A172 (cell line): ENCODE data around the gene JUNB. TPM values are rescaled to one million over a fixed set of nuclear protein-coding genes. Genes with fewer than 3 reads are reported as not detected.

Experiments used
- DNase-seq: peaks from one replicate; pipeline ENCODE4 v3.0.0-alpha.2; 2015; ENCODE audit warnings: low spot score
- total RNA-seq: library from RNA; depleted of rRNA; stranded (reverse); fragments of >200 nt; shearing (Covaris generic); gene quantifications from 2 replicates; pipeline ENCODE4 v1.2.3, GENCODE V29; 2014

The JUNB gene
- total RNA-seq, 1 experiment from 2014 or later, result 85.7 TPM

DNA sequence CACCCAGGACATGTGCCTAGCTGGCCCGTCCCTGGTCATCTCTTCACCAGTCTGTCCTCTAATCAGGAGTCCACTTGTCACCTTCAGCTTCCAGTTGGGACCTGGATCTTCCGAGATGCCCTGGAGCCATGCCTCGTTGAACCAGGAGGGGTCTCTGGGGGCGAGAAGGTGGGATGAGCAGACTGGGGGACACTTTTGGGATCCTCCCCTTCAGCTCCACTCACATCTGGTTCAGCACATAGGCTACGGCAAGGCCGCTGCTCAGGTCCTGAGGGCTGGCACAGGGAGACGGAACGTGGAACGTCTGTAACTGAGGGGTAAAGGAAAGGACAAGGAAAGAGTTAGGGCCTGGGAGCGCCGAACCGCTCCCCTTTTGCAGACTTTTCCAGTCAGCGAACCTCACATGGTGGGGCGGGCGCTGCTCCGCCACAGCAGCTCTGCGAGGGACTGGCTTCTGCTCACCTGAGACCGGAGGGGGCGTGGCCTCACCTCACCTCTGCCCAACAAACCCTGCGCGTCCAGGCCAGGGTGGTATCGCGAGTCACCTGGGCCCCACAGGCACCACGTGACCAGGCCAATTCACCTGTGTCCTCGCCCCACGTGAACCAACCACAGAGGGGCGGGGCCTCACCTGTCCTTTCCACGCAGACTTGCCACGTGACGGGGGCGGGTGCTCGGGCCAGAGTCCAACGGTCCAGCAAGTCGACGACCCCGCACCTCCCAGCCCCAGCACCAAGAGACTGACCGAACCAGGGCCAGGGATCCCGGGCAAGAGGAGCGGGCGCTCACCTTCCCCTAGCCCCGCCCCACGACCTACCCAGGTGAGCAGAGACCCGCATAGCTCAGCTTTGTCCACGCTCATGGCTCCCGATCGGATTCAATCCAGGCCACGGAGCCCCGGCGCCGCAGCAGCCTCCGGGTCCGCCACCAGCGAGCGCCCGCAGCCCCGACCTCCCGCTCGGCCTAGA, 16.4 kb upstream of the JUNB start, which contains the start of gene HOOK2:
TSS of gene HOOK2 (minus strand) at position 965 of the 968 bp plus-strand sequence. CDS start at position 862, 103 bp downstream.
- DNase-seq, result no peak

DNA sequence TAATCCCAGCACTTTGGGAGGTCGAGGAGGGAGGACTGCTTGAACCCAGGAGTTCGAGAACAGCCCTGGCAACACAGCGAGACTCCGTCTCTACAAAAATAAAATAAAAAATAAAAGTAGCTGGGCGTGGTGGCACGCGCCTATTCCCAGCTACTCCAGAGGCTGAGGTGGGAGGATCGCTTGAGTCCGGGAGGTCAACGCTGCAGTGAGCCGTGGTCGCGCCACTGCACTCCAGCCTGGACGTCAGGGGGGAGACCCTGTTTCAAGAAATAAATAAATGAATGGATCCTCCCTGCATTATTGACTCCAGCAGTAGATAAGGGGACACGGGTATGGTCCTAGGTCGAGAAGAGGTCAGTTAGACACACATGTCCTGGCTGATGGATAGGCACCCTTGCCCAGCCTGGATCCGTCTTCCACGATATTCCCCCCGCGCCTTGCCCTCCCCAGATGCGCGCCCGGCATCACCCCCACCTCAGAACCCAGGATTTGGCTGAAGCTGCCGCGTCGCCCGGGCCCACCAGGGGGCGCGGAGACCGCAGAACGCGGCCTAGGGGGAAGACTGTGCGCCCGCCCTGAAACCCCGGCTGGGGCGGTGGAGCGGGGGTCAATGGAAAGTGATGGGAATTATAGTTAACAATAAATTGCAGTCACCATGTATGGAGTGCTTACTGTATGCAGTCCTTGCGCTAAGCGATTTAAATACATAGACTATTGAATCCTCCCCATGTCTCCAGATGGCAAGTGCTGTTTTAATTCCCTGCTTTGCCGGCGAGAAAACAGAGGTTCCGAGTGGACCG, 13.9 kb upstream of the JUNB start:
- peak; percentile 53 for DNase-seq

DNA sequence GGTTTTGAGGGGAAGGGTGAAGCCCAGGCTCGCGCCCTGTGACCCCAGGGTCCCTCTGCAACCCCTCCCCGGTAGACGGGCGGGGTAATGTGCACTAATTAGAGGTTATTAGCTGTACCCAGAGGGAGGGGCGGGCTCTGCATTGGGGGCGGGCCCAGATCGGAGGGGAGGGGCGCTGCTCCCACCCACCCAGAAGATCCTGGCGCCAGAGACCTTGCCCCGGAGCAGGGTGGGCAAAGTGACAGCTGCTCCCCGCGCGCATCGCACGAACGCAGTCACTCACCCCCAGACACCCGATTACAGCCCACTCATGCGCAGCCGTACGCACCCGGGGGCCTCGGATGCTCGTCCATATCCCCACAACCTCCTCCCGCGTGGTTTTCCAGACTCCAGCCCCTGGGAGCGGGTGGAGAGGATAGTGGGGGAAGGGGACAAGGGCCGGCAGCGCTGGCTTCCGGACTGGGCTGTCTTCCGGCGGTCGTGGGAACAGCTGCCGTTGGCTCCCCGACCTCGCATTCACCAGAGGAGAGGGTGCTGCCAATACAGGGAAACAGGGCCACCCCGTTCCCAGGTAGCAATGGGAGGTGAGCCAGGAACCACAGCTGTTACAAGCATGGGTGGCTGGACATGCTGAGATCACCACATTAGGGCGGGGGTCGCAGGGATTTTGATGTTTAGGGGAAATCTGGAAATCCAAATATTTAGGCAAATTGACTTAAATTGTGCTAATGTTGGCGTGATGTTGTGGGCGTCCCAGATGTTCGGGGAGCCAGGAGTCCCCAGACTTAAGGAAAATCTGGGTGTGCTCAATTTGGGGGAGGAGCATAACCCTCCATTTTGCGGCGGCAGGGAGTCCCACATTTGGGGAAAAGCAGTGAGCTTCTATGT, 13.0 kb upstream of the JUNB start:
- peak; percentile 77 for DNase-seq

DNA sequence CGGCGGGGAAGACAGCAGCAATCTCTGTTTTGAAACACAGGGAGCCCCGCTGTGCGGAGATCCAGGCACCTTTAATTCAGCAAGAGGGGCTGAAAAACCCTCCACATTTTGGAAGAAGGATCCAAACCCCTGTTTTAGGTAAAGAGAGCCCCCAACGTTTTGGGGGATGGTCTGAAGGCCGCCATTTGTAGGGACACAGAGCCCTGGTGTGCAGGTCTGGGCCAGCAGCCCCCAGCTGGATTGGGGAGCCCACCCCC, 12.5 kb upstream of the JUNB start:
- DNase-seq, result no peak

DNA sequence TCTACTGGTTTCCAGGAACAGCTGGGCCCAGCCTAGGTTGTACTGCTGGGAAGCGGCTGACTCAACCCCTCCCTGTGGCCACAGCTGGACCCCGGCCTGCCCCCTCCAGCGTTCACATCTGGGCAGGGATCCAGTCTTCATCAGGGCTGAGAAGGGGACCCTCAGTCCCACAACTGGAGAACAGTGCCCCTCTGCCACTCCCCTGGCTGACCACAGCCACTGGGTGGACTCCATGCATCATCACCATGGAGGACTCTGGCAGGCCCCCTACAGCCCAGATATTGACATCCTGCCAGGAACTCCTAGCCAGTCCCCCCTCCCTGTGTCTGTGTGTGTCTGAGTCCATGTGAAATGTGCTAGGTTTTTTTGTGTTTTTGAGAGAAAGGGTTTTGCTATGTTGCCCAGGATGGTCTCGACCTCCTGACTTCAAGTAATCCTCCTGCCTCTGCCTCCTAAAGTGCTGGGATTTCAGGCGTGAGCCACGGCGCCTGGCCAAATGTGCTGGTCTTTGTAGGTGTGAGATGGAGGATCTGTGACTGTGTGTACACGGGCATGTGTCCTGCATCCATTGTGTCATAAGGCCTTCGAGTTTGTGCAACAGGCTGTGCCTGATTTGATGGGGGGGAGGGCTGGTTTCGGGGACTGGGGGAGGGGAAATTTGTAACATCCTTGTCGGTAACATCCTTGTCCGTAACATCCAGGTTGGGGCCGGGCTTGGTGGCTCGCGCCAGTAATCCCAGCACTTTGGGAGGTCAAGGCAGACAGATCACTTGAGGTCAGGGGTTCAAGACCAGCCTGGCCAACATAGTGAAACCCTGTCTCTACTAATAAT, 11.9 kb upstream of the JUNB start:
- peak; percentile 65 for DNase-seq

DNA sequence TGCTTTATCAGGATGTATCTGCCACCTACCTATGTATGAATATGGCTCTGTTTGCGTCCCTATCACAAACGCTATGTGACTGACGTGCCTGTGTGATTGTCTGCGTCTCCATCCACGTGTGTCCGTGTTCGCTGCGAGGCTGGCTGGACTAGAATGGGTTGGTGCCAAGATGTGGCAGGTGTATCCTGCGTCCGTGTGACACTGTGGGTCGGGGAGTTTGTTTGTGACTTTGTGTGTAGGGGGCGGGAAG, 9.2 kb upstream of the JUNB start:
- no peak for DNase-seq

DNA sequence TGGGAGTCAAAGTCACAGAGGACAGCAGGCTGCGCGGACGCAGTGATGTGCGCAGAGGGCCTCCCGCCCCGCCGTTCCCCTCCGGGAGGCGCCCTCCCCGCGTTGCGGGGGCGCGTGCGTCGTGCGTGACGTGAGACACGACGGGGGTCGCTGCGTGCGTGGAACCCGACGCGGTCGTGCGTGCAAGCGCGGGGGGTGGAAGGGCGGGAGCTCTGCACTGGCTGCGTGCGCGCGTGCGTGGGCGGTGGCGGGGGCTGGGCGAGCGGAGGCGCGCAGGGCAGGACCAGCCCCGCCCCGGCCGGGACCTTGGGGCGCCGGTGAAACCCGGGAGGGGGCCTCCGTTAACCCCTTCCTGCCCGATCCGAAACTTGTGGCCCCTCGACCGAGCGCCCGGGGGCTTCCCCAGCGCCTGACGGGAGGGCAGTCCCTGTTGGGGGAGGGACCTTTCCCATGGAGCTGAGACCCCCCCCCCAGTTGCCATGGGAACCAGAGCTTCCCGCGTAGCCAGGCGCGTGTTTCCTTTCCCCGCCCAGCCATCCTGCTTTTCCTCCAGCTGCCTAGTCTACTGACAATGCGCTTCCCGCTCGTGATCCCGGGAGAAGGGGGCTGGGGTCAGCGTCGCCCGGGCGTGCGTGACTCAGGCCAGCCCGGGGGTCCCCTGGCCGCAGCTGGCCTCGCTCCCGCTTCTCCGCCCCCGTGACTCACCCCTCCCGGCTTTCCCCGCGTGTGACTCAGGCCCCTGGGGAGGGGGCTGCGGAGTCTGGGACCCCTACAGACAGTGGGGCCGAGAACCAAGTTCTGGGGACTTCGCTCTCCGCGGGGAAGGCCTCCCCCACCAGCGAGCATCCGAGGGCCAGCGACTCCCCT, 8.6 kb upstream of the JUNB start:
- peak; percentile 88 for DNase-seq

DNA sequence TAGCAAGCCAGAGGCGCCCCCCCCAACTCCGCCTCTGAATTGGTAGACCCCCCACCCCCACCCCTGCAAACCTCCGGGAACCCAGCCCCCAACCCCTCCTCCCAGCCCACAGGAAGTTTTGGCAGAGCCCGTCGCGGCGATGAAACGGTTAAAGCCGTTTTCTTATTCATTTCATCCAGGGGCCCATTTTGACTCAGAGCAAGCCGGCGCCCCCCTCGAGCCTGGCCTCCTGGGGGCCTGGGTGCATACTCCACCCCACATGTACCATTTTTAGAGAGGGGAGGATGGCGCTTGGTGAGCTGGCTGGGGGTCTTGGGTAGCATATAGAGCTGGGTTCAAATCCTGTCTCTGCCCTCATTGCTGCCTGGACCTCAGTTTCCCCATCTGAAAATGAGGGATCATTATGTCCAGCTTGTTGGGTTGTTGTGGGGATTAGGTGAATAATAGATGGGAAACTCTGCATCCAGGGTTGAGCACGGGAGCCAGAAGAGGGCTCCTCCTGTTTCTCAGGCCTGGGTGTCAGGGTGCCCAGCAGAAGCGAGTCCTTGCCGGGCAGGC, 7.9 kb upstream of the JUNB start:
- DNase-seq, result peak; percentile 44

DNA sequence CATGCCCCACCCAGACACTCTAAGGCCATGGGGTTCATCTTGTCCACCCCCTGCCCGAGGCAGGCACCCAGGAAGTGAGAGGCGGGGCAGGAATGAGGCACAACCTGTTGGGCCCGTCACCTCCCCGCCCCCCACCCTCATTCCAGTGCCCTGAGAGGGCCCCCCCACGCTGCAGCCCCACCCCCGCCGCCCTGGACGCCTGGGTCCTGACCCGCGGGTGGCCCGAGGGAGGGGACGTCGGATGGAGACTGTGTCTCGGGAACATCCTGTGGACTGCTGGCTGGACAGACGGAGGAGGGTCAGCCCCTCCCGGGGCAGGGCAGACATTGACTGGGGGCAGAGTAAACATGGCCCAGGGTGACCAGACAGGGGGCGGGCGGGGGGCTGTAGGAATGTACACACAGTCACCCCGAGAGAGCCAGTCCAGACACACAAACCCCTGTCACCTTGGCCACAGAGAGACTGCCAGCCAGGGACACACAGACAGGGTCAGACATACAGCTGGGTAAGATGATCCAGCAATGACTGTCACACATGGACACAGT, 7.4 kb upstream of the JUNB start:
- DNase-seq, result peak; percentile 82

DNA sequence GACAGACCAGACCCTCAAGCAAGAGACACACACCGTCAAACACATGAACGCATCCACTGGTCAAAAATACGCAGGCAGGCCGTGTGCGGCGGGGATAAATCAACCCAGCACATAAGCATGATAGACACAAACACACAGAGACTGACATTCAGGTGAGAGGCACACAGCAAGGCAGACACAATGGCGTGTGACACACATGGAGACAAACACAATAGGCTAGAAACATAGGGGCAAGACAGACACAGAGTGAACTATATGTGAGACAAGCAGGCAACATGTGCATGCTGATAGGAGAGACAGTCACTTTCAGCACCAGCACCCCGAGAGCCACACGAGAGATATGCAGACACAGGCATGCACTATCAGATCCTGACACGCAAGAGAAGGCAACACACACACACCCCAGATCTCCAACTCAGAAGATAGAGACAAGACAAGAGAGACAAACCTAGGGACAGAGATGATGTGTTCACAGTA, 6.9 kb upstream of the JUNB start:
- peak; percentile 18 for DNase-seq

DNA sequence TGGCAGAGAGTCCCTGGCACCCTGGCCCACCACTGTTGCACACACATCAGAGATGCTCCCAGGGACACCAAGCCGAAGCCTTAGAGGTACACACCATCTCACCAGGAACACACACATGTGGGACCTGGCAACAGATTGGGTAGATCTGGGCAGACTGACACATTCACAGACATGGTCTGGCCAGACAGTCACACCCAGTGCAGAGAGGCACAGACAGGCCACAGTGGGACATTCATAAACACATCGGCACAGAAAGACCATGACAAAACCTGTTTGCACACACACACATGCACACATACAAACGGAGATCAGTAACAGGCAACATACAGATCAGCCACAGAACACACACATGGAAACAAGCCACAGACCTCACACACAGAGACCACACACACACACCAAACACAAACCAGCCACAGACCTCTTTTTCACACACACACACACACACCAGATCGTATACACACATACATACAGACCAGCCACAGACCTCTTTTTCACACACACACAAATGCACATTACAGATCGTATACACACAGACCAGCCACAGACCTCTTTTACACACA, 6.3 kb upstream of the JUNB start:
- no peak for DNase-seq

DNA sequence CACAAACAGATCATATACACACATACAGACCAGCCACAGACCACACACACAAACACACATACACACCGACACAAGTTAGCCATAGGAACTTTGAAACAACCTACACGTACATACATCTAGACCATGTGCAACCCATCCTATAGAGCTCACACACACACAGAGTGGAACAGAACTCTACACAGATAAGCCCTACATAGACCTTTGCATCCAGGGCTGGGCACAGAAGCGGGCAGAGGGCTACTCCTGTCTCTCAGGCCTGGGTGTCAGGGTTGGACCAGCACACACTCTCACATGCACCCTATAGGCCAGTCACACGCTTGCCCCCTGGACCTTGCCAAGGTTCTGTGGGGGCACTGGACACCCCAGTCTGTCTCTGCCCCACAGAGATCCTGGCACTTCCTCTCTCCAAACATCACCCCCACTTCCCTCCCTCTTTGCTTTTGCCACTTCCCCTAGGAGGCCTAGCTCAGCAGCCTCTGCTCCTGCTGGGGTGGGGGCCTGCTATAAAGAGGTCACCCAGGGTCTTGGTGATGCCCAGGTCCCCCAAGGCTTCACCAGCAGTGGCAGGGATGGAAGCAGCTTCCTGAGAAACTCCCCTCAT, 5.8 kb upstream of the JUNB start:
- peak; percentile 50 for DNase-seq

DNA sequence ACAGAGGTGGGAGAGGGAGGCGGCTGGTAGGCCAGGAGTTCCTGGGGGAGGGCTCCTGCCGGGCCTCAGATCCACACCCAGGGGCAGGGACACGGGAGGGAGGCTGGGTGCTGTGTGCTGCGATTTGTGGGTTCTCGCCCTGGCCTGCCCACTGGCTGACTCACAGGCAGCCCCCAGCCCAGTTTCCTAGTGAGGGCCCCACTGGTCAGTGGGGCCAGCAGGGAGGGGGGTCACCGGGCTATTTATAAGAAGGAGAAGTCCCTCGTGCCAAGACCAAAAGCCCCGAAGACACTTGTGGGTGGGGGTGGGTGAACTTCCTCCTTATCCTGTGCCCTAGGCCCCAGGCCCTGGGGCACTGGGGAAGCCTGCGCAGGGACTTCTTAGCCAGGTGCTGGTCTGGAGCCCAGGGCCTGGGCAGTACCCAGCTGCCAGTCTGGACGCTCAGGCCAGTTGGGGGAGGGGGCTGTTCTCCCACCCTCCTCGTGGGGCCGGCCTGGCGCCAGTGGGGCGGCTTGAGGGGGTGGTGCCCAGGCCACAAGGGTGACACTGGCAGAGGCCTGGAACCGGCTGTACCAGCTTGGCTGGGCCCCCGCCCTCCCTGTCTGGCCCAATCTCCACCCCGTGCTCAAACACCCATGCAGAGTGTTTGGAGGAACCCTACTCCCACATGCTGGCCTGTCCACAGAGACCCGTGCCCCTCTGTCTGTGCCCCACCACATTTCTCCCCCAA, 5.0 kb upstream of the JUNB start:
- peak; percentile 60 for DNase-seq

DNA sequence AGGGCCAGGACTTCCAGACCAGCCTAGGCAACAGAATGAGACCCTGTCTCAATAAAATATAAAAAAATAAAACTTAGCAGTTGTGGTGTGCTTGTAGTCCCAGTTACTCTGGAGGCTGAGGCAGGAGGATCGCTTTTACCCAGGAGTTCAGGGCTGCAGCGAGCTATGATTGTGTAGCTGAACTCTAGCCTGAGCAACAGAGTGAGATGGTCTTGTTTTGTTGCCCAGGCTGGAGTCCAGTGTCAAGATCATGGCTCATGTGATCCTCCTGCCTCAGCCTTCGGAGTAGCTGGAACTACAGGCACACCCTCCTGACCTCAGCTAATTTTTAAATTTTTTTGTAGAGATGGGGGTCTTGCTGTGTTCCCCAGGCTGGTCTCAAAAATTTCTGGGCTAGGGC, 4.3 kb upstream of the JUNB start:
- no peak for DNase-seq

DNA sequence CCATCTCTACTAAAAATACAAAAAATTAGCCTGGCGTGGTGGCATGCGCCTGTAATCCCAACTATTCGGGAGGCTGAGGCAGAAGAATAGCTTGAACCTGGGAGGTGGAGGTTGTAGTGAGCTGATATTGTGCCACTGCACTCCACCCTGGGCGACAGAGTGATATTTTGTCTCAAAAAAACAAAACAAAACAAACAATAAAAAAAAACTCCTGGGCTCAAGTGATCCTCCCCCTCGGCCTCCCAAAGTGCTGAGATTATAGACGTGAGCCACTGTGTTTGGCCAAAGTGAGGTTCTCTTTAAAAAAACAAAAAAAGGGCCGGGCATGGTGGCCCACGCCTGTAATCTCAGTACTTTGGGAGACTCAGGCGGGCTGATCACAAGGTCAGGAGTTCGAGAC, 3.8 kb upstream of the JUNB start:
- DNase-seq, result no peak

DNA sequence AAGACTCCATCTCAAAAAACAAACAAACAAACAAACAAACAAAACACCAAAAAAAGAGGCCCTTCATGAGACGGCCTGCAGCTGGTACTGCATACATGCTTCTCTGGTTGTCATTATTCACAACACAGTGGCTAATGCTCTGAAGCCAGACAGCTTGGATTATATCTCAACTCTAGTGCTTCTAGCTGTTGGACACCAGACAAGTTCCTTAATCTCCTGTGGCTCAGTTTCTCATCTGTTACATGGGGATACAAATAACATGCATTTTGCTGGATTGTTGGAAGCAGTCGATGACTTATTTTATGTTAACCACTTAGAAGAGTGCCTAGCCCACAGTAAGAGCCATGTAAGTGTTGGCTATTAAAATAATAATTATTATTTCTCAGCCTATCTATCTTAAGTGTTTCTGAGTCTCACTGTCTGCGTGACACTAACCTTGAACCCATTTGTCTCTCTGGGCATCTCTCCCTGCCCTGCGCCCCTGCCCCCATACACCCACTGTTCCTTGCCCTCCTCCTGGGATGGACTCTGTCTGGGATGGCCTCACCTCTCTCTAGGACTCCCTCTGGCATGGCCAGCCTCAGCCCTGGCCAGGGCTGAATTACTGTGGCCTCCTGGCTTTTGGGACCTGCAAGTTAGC, 3.1 kb upstream of the JUNB start:
- DNase-seq, result no peak

DNA sequence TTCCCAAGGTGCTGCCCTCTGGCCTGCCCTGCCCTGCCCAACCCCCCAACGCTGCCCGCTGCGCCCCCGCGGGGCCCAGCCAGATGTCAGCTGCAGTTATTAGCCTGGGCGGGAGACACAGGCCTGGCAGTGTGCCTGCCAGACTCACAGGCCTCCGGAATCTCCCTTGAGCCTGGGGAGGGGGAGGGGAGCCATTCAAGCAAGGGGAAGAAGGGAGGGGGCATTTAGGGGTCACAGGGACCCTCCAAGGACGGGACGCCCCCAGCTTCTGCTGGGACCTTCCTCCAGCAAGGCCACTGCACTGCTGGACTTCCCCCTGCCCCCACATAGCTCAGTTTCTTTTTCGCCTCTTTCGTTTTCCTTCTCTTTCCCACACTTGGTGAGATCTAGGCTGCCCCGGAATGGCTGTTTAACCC, 2.6 kb upstream of the JUNB start:
- peak; percentile 81 for DNase-seq
